ENCODE measurements around the gene RANBP17. TPM values are rescaled to one million over a fixed set of nuclear protein-coding genes. Genes with fewer than 3 reads are reported as not detected.
"Not testable (repeated sequence)": the region's sequence is repeated elsewhere in the genome, so short reads cannot be mapped to it uniquely, and the experiment has no call there.

Gene RANBP17
- total RNA-seq, 4 donors from 2014 or later: 0.55 to 3.0 (median 1.5) TPM

DNA sequence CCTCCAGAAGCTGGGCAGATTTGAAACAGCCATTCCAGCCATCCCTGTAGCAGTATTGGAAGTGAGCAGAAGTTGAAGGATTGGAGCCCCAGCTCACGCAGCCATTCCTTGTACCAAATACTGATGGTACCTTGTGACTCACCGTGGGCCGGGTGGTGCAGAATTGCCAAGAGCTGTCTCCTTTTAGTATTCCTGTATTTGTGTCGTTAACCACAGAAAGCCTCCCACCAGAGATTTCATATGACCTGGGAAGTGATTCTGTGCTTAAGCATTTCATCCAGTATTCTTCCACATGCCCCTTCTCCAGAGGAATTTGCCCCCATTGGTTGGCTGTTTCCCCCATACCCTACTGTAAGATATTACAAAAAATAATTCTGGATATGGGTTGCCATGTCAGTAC, 429.6 kb downstream of the RANBP17 start:
- H3K27ac ChIP-seq: no peak overlapping the region
- no peaks in the 10 kb centered on the region for H3K9me3 ChIP-seq
- no peaks in the 10 kb centered on the region for H3K27me3 ChIP-seq
- TF ChIP-seq POLR2A (IDR thresholded peaks at IDR 0.05): no peak
- no peak for TF ChIP-seq CTCF (IDR thresholded peaks at IDR 0.05)
- TF ChIP-seq POLR2AphosphoS5 (IDR thresholded peaks at IDR 0.05): no peak
- TF ChIP-seq EP300 (IDR thresholded peaks at IDR 0.05): no peak
- 95% methylated on average over 4 of the region's 4 CpGs for WGBS
- DNase-seq (ENCODE audit: low spot score in 2 of 2): no peak
- H3K4me1 ChIP-seq: no peaks in the 10 kb centered on the region
- no peaks in the 10 kb centered on the region for H3K36me3 ChIP-seq
- no peak overlapping the region for H3K4me3 ChIP-seq

- H3K4me1 ChIP-seq: no peaks in the 10 kb centered on the region
- TF ChIP-seq EP300 (IDR thresholded peaks at IDR 0.05): no peak
- TF ChIP-seq POLR2AphosphoS5 (IDR thresholded peaks at IDR 0.05): no peak
- no peak for TF ChIP-seq CTCF (IDR thresholded peaks at IDR 0.05)
- TF ChIP-seq POLR2A (IDR thresholded peaks at IDR 0.05): no peak
- H3K27ac ChIP-seq: no peak overlapping the region
- H3K9me3 ChIP-seq: no peaks in the 10 kb centered on the region
- H3K27me3 ChIP-seq: no peaks in the 10 kb centered on the region
- no peak overlapping the region for H3K4me3 ChIP-seq
- WGBS: 50% methylated on average over 1 of the region's 1 CpG
- no peaks in the 10 kb centered on the region for H3K36me3 ChIP-seq
- DNase-seq (ENCODE audit: low spot score in 2 of 2): no peak
These were observed 433.5 kb downstream of the RANBP17 start for GRCh38 chr5:171295299-171295698.

DNA sequence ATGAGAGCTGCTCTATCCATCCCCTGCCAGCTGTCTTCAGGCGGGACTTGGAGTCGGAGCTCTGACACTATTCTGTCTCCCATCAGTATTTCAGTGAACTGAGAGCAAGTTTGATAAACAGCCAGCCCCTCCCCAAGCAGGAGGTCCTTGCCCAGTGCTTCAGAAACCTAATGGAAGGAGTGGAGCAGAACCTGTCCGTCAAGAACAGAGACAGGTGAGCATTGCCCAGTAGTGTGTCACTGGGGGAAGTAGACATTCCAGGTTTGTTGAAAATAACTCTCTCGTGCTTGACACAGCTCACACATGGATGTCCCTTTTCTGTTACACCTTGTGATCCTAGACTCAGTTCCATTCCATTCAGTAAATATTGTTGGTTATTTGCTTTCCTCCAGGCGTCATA, 434.0 kb downstream of the RANBP17 start:
- no peak overlapping the region for H3K4me3 ChIP-seq
- H3K4me1 ChIP-seq: no peaks in the 10 kb centered on the region
- H3K36me3 ChIP-seq: no peaks in the 10 kb centered on the region
- TF ChIP-seq CTCF (IDR thresholded peaks at IDR 0.05) (no peak), POLR2A (IDR thresholded peaks at IDR 0.05) (no peak), POLR2AphosphoS5 (IDR thresholded peaks at IDR 0.05) (no peak), EP300 (IDR thresholded peaks at IDR 0.05) (no peak)
- no peaks in the 10 kb centered on the region for H3K27me3 ChIP-seq
- 86% methylated on average over 5 of the region's 5 CpGs for WGBS
- no peak overlapping the region for H3K27ac ChIP-seq
- DNase-seq (ENCODE audit: low spot score in 2 of 2): no peak
- H3K9me3 ChIP-seq: no peaks in the 10 kb centered on the region

GRCh38 chr5:171297941-171298340, 436.1 kb downstream of the RANBP17 start:
- not testable (repeated sequence) for H3K27ac ChIP-seq

DNA sequence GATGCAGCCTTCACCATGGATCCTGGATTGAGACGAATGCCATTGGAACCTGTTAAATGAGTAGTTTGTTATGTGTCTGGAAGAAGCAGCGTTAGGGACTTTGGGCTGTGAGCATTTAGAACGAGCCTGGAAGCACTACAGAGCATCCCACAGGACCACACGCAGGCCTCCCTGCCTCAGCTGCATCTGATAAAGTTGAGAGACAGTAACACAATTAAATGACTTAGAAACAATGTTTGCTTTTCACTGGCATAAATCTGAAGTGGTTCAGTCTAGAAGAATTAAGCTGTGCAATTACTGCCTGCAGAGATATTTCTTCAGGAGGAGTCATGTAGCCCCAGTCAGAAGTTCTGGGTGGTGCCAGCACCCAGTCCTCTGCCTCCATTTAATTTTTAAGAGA, 437.4 kb downstream of the RANBP17 start:
- Histone ChIP-seq H3K27me3 (peaks cover 11% of the 10 kb centered on the region), H3K4me3 (no peak overlapping the region), H3K36me3 (no peaks in the 10 kb centered on the region), H3K4me1 (no peaks in the 10 kb centered on the region), H3K27ac (no peak overlapping the region), H3K9me3 (no peaks in the 10 kb centered on the region)
- TF ChIP-seq POLR2AphosphoS5 (IDR thresholded peaks at IDR 0.05) (no peak), POLR2A (IDR thresholded peaks at IDR 0.05) (no peak), EP300 (IDR thresholded peaks at IDR 0.05) (no peak)
- no peak for DNase-seq (ENCODE audit: low spot score in 2 of 2)
- WGBS: 89% methylated on average over 4 of the region's 4 CpGs

More at GRCh38 chr5:171297941-171298340, 436.1 kb downstream of the RANBP17 start:
- 84% methylated on average over 6 of the region's 6 CpGs for WGBS
- not testable (repeated sequence) for H3K27me3 ChIP-seq; H3K4me3 ChIP-seq; H3K9me3 ChIP-seq; H3K4me1 ChIP-seq; DNase-seq (ENCODE audit: low spot score in 2 of 2); H3K36me3 ChIP-seq

DNA sequence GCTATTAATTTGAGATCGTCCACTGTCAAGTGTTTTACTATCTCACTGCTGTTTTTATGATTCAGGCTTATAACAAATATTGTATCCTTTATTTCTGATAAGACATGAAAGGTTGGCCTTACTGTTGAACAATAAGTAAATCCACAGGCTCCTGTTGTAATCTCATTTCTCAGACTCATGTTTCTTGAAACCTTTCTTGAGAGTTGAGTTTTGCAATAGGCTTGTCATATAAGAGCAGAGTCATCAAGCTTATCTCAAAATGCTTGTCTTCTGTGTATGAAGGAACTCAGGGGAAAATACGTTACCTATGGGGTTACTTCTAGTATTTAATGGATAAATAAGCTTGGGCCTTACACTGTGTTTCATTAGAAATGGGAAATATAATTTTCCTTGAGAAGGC, 438.0 kb downstream of the RANBP17 start:
- Histone ChIP-seq H3K36me3 (no peaks in the 10 kb centered on the region), H3K27me3 (peaks cover 17% of the 10 kb centered on the region), H3K4me1 (no peaks in the 10 kb centered on the region), H3K4me3 (no peak overlapping the region), H3K9me3 (no peaks in the 10 kb centered on the region), H3K27ac (no peak overlapping the region)
- TF ChIP-seq CTCF (IDR thresholded peaks at IDR 0.05): no peak
- TF ChIP-seq POLR2A (IDR thresholded peaks at IDR 0.05): no peak
- TF ChIP-seq EP300 (IDR thresholded peaks at IDR 0.05): no peak
- TF ChIP-seq POLR2AphosphoS5 (IDR thresholded peaks at IDR 0.05): no peak
- 84% methylated on average over 2 of the region's 2 CpGs for WGBS
- no peak for DNase-seq (ENCODE audit: low spot score in 2 of 2)
